ENCODE data around the gene ZNF470.

Gene ZNF470

GRCh38 chr19:56547535-56547934 is 19.7 kb upstream of the ZNF470 start:
- DNase-seq (ENCODE audit: low read depth): no peak
- TF ChIP-seq, protein P1, sequence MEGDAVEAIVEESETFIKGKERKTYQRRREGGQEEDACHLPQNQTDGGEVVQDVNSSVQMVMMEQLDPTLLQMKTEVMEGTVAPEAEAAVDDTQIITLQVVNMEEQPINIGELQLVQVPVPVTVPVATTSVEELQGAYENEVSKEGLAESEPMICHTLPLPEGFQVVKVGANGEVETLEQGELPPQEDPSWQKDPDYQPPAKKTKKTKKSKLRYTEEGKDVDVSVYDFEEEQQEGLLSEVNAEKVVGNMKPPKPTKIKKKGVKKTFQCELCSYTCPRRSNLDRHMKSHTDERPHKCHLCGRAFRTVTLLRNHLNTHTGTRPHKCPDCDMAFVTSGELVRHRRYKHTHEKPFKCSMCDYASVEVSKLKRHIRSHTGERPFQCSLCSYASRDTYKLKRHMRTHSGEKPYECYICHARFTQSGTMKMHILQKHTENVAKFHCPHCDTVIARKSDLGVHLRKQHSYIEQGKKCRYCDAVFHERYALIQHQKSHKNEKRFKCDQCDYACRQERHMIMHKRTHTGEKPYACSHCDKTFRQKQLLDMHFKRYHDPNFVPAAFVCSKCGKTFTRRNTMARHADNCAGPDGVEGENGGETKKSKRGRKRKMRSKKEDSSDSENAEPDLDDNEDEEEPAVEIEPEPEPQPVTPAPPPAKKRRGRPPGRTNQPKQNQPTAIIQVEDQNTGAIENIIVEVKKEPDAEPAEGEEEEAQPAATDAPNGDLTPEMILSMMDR (IDR thresholded peaks at IDR 0.05; ENCODE audit: control insufficient read depth, insufficient read depth, low read depth, low read length, missing control alignments): peak; percentile 20
- no peak overlapping the region for H3K4me3 ChIP-seq (ENCODE audit: control insufficient read depth, low read depth, low read length)

GRCh38 chr19:56554272-56554869 is 12.9 kb upstream of the ZNF470 start:
- H3K4me3 ChIP-seq (ENCODE audit: control insufficient read depth, low read depth, low read length): no peak overlapping the region
- TF ChIP-seq, protein P1 (IDR thresholded peaks at IDR 0.05; ENCODE audit: control insufficient read depth, insufficient read depth, low read depth, low read length, missing control alignments): no peak
- no peak for DNase-seq (ENCODE audit: low read depth)

GRCh38 chr19:56562766-56563165 is 4.5 kb upstream of the ZNF470 start:
- H3K4me3 ChIP-seq (ENCODE audit: control insufficient read depth, low read depth, low read length): no peak overlapping the region
- DNase-seq (ENCODE audit: low read depth): no peak
- TF ChIP-seq, protein P1 (IDR thresholded peaks at IDR 0.05; ENCODE audit: control insufficient read depth, insufficient read depth, low read depth, low read length, missing control alignments): no peak

- no peak for DNase-seq (ENCODE audit: low read depth)
- TF ChIP-seq, protein P1 (IDR thresholded peaks at IDR 0.05; ENCODE audit: control insufficient read depth, insufficient read depth, low read depth, low read length, missing control alignments): no peak
These were observed 379 bp upstream of the ZNF470 start for GRCh38 chr19:56566904-56567273.

GRCh38 chr19:56572589-56572988 is 5.3 kb downstream of the ZNF470 start:
- H3K4me3 ChIP-seq (ENCODE audit: control insufficient read depth, low read depth, low read length): no peak overlapping the region
- no peak for DNase-seq (ENCODE audit: low read depth)
- TF ChIP-seq, protein P1 (IDR thresholded peaks at IDR 0.05; ENCODE audit: control insufficient read depth, insufficient read depth, low read depth, low read length, missing control alignments): no peak

More at GRCh38 chr19:56566904-56567273, 379 bp upstream of the ZNF470 start:
- H3K4me3 ChIP-seq (ENCODE audit: control insufficient read depth, low read depth, low read length): peak overlapping the region; percentile 69

- H3K4me3 ChIP-seq (ENCODE audit: control insufficient read depth, low read depth, low read length): no peak overlapping the region
- DNase-seq (ENCODE audit: low read depth): no peak
- TF ChIP-seq, protein P1 (IDR thresholded peaks at IDR 0.05; ENCODE audit: control insufficient read depth, insufficient read depth, low read depth, low read length, missing control alignments): no peak
These were observed 6.6 kb downstream of the ZNF470 start for GRCh38 chr19:56573914-56574313.

Data from AG09309 (cell line).